Omental fat pad (tissue), 4 donors: ENCODE measurements around the gene TCEAL3. TPM values are rescaled to one million over a fixed set of nuclear protein-coding genes. Genes with fewer than 3 reads are reported as not detected.

Experiments
- ATAC-seq: fragments of 150-250 bp; one replicate; pipeline ENCODE4 v1.9.1; 2016; ENCODE audit warnings: mild to moderate bottlenecking, moderate library complexity; ENCODE audit not compliant: low FRiP score
- DNase-seq: peaks from one replicate; pipeline ENCODE4 v3.0.0-alpha.2; 2019; ENCODE audit warnings: low spot score
- CTCF ChIP-seq, 3 donors: fragments of 450-650 bp; IDR thresholded peaks; one replicate each; pipeline ENCODE4 v1.5.1; 2016 to 2017; ENCODE audit warnings: antibody characterized with exemption in 3 of 3, mild to moderate bottlenecking in 3 of 3, moderate library complexity in 2 of 3
- total RNA-seq, 4 donors: library from RNA; depleted of rRNA; stranded (reverse); fragments of >200 nt; gene quantifications; one replicate each; pipeline ENCODE4 v1.1.0, GENCODE V29; 2016

TCEAL3 gene
- total RNA-seq, result 10 to 100 TPM; 23.9 to 41.7 (median 31.2) TPM

GRCh38 chrX:103607364-103608305 is at the start of gene TCEAL3:
TCEAL3 (plus strand) TSS chrX:103607963; CDS start chrX:103609065, 1,102 bp downstream.
- no peak for TF ChIP-seq CTCF (IDR thresholded peaks at IDR 0.05)
- DNase-seq (peak; percentile 26), ATAC-seq (peak; percentile 81)

- no peak for ATAC-seq
- no peak for DNase-seq
- no peak for TF ChIP-seq CTCF (IDR thresholded peaks at IDR 0.05)
Measured at GRCh38 chrX:103560256-103560655, 47.5 kb upstream of the TCEAL3 start.

- DNase-seq (no peak), ATAC-seq (no peak)
- no peak for TF ChIP-seq CTCF (IDR thresholded peaks at IDR 0.05)
Measured at GRCh38 chrX:103562801-103563200, 45.0 kb upstream of the TCEAL3 start.

GRCh38 chrX:103565197-103565596 is 42.6 kb upstream of the TCEAL3 start:
- no peak for DNase-seq
- no peak for TF ChIP-seq CTCF (IDR thresholded peaks at IDR 0.05)
- no peak for ATAC-seq

GRCh38 chrX:103565752-103566151 is 42.0 kb upstream of the TCEAL3 start:
- TF ChIP-seq CTCF (IDR thresholded peaks at IDR 0.05), result no peak
- DNase-seq, result no peak
- no peak for ATAC-seq

GRCh38 chrX:103571121-103571520 is 36.6 kb upstream of the TCEAL3 start:
- ATAC-seq (no peak), DNase-seq (no peak)
- TF ChIP-seq CTCF (IDR thresholded peaks at IDR 0.05), result no peak

- no peak for TF ChIP-seq CTCF (IDR thresholded peaks at IDR 0.05)
- DNase-seq, result no peak
- ATAC-seq, result no peak
Measured at GRCh38 chrX:103571726-103572125, 36.0 kb upstream of the TCEAL3 start.
